ENCODE results near the gene UBR3.

Gene UBR3

GRCh38 chr2:169997140-169997887, 170.1 kb downstream of the UBR3 start:
- H3K79me2 ChIP-seq (ENCODE audit: control insufficient read depth, insufficient read depth, low read length, unreplicated experiment), result no peaks in the 10 kb centered on the region
- H3K27me3 ChIP-seq (ENCODE audit: insufficient read depth, low read length), result no peaks in the 10 kb centered on the region
- no peak overlapping the region for H3K4me3 ChIP-seq (ENCODE audit: low read depth, low read length)
- H3K4me1 ChIP-seq (ENCODE audit: control insufficient read depth, insufficient read depth, low read length, unreplicated experiment), result no peaks in the 10 kb centered on the region
- no peak overlapping the region for H2AFZ ChIP-seq (ENCODE audit: low read length, unreplicated experiment)
- H3K36me3 ChIP-seq (ENCODE audit: insufficient read depth, low read length), result peaks cover 23% of the 10 kb centered on the region
- H3K27ac ChIP-seq (ENCODE audit: low read depth, low read length), result no peak overlapping the region

GRCh38 chr2:169999054-169999453, 171.8 kb downstream of the UBR3 start:
- no peaks in the 10 kb centered on the region for H3K79me2 ChIP-seq (ENCODE audit: control insufficient read depth, insufficient read depth, low read length, unreplicated experiment)
- no peak overlapping the region for H3K4me3 ChIP-seq (ENCODE audit: low read depth, low read length)
- no peak overlapping the region for H3K27ac ChIP-seq (ENCODE audit: low read depth, low read length)
- no peaks in the 10 kb centered on the region for H3K27me3 ChIP-seq (ENCODE audit: insufficient read depth, low read length)
- H2AFZ ChIP-seq (ENCODE audit: low read length, unreplicated experiment), result no peak overlapping the region
- H3K36me3 ChIP-seq (ENCODE audit: insufficient read depth, low read length), result peaks cover 29% of the 10 kb centered on the region
- no peaks in the 10 kb centered on the region for H3K4me1 ChIP-seq (ENCODE audit: control insufficient read depth, insufficient read depth, low read length, unreplicated experiment)

- H3K4me3 ChIP-seq (ENCODE audit: low read depth, low read length), result no peak overlapping the region
- H2AFZ ChIP-seq (ENCODE audit: low read length, unreplicated experiment), result no peak overlapping the region
- no peaks in the 10 kb centered on the region for H3K27me3 ChIP-seq (ENCODE audit: insufficient read depth, low read length)
- H3K4me1 ChIP-seq (ENCODE audit: control insufficient read depth, insufficient read depth, low read length, unreplicated experiment), result no peaks in the 10 kb centered on the region
- peaks cover 19% of the 10 kb centered on the region for H3K36me3 ChIP-seq (ENCODE audit: insufficient read depth, low read length)
- H3K27ac ChIP-seq (ENCODE audit: low read depth, low read length), result no peak overlapping the region
- no peaks in the 10 kb centered on the region for H3K79me2 ChIP-seq (ENCODE audit: control insufficient read depth, insufficient read depth, low read length, unreplicated experiment)
These were observed 174.8 kb downstream of the UBR3 start for GRCh38 chr2:170002096-170002495.

GRCh38 chr2:170005702-170006101, 178.4 kb downstream of the UBR3 start:
- Histone ChIP-seq H3K27ac (ENCODE audit: low read depth, low read length) (no peak overlapping the region), H2AFZ (ENCODE audit: low read length, unreplicated experiment) (no peak overlapping the region), H3K36me3 (ENCODE audit: insufficient read depth, low read length) (0 out of 2 replicates have a peak, but pooled peaks cover 16% of the 10 kb centered on the region), H3K27me3 (ENCODE audit: insufficient read depth, low read length) (no peaks in the 10 kb centered on the region), H3K4me1 (ENCODE audit: control insufficient read depth, insufficient read depth, low read length, unreplicated experiment) (no peaks in the 10 kb centered on the region), H3K79me2 (ENCODE audit: control insufficient read depth, insufficient read depth, low read length, unreplicated experiment) (no peaks in the 10 kb centered on the region), H3K4me3 (ENCODE audit: low read depth, low read length) (no peak overlapping the region)

GRCh38 chr2:170006587-170007325, 179.5 kb downstream of the UBR3 start:
- Histone ChIP-seq H3K36me3 (ENCODE audit: insufficient read depth, low read length) (0 out of 2 replicates have a peak, but pooled peaks cover 16% of the 10 kb centered on the region), H3K79me2 (ENCODE audit: control insufficient read depth, insufficient read depth, low read length, unreplicated experiment) (no peaks in the 10 kb centered on the region), H3K4me1 (ENCODE audit: control insufficient read depth, insufficient read depth, low read length, unreplicated experiment) (no peaks in the 10 kb centered on the region), H3K4me3 (ENCODE audit: low read depth, low read length) (no peak overlapping the region), H3K27ac (ENCODE audit: low read depth, low read length) (no peak overlapping the region), H2AFZ (ENCODE audit: low read length, unreplicated experiment) (no peak overlapping the region), H3K27me3 (ENCODE audit: insufficient read depth, low read length) (no peaks in the 10 kb centered on the region)

GRCh38 chr2:170009209-170009608, 182.0 kb downstream of the UBR3 start:
- Histone ChIP-seq H3K4me1 (ENCODE audit: control insufficient read depth, insufficient read depth, low read length, unreplicated experiment) (no peaks in the 10 kb centered on the region), H3K79me2 (ENCODE audit: control insufficient read depth, insufficient read depth, low read length, unreplicated experiment) (no peaks in the 10 kb centered on the region), H3K36me3 (ENCODE audit: insufficient read depth, low read length) (peaks cover 10% of the 10 kb centered on the region; the same call in 1 of the 2 replicates), H2AFZ (ENCODE audit: low read length, unreplicated experiment) (no peak overlapping the region), H3K27me3 (ENCODE audit: insufficient read depth, low read length) (no peaks in the 10 kb centered on the region), H3K27ac (ENCODE audit: low read depth, low read length) (no peak overlapping the region), H3K4me3 (ENCODE audit: low read depth, low read length) (no peak overlapping the region)

- Histone ChIP-seq H3K36me3 (ENCODE audit: insufficient read depth, low read length) (peaks cover 6% of the 10 kb centered on the region), H3K4me3 (ENCODE audit: low read depth, low read length) (no peak overlapping the region), H3K4me1 (ENCODE audit: control insufficient read depth, insufficient read depth, low read length, unreplicated experiment) (no peaks in the 10 kb centered on the region), H2AFZ (ENCODE audit: low read length, unreplicated experiment) (no peak overlapping the region), H3K79me2 (ENCODE audit: control insufficient read depth, insufficient read depth, low read length, unreplicated experiment) (no peaks in the 10 kb centered on the region), H3K27me3 (ENCODE audit: insufficient read depth, low read length) (no peaks in the 10 kb centered on the region), H3K27ac (ENCODE audit: low read depth, low read length) (no peak overlapping the region)
These were observed 185.5 kb downstream of the UBR3 start for GRCh38 chr2:170012773-170013172.

- no peaks in the 10 kb centered on the region for H3K4me1 ChIP-seq (ENCODE audit: control insufficient read depth, insufficient read depth, low read length, unreplicated experiment)
- no peak overlapping the region for H3K27ac ChIP-seq (ENCODE audit: low read depth, low read length)
- H3K36me3 ChIP-seq (ENCODE audit: insufficient read depth, low read length), result peaks cover 3% of the 10 kb centered on the region
- no peaks in the 10 kb centered on the region for H3K79me2 ChIP-seq (ENCODE audit: control insufficient read depth, insufficient read depth, low read length, unreplicated experiment)
- no peaks in the 10 kb centered on the region for H3K27me3 ChIP-seq (ENCODE audit: insufficient read depth, low read length)
- no peak overlapping the region for H3K4me3 ChIP-seq (ENCODE audit: low read depth, low read length)
- no peak overlapping the region for H2AFZ ChIP-seq (ENCODE audit: low read length, unreplicated experiment)
These were observed 186.7 kb downstream of the UBR3 start for GRCh38 chr2:170013802-170014551.

- H3K4me1 ChIP-seq (ENCODE audit: control insufficient read depth, insufficient read depth, low read length, unreplicated experiment), result no peaks in the 10 kb centered on the region
- no peak overlapping the region for H3K27ac ChIP-seq (ENCODE audit: low read depth, low read length)
- H3K79me2 ChIP-seq (ENCODE audit: control insufficient read depth, insufficient read depth, low read length, unreplicated experiment), result no peaks in the 10 kb centered on the region
- H3K4me3 ChIP-seq (ENCODE audit: low read depth, low read length), result no peak overlapping the region
- H3K27me3 ChIP-seq (ENCODE audit: insufficient read depth, low read length), result no peaks in the 10 kb centered on the region
- no peak overlapping the region for H2AFZ ChIP-seq (ENCODE audit: low read length, unreplicated experiment)
- H3K36me3 ChIP-seq (ENCODE audit: insufficient read depth, low read length), result peaks cover 3% of the 10 kb centered on the region
These were observed 187.5 kb downstream of the UBR3 start for GRCh38 chr2:170014769-170015168.

- Histone ChIP-seq H3K4me3 (ENCODE audit: low read depth, low read length) (no peak overlapping the region), H3K4me1 (ENCODE audit: control insufficient read depth, insufficient read depth, low read length, unreplicated experiment) (peaks cover 11% of the 10 kb centered on the region), H3K36me3 (ENCODE audit: insufficient read depth, low read length) (no peaks in the 10 kb centered on the region; the same call in 1 of the 2 replicates), H2AFZ (ENCODE audit: low read length, unreplicated experiment) (no peak overlapping the region), H3K27me3 (ENCODE audit: insufficient read depth, low read length) (no peaks in the 10 kb centered on the region), H3K79me2 (ENCODE audit: control insufficient read depth, insufficient read depth, low read length, unreplicated experiment) (no peaks in the 10 kb centered on the region), H3K27ac (ENCODE audit: low read depth, low read length) (no peak overlapping the region)
These were observed 190.7 kb downstream of the UBR3 start for GRCh38 chr2:170017860-170018532.
